ENCODE data around the gene SPEF1. TPM values are rescaled to one million over a fixed set of nuclear protein-coding genes. Genes with fewer than 3 reads are reported as not detected.

Gene SPEF1
- total and polyA plus RNA-seq, 2 of the 13 experiments (the other 11 are each of a cell fraction or from before 2014, with no cell fraction given) = 0.11 to 0.27 TPM

GRCh38 chr20:3767427-3768341 is 13.6 kb downstream of the SPEF1 start, which contains the start of gene ADISSP (continued):
- TF ChIP-seq, protein P1, sequence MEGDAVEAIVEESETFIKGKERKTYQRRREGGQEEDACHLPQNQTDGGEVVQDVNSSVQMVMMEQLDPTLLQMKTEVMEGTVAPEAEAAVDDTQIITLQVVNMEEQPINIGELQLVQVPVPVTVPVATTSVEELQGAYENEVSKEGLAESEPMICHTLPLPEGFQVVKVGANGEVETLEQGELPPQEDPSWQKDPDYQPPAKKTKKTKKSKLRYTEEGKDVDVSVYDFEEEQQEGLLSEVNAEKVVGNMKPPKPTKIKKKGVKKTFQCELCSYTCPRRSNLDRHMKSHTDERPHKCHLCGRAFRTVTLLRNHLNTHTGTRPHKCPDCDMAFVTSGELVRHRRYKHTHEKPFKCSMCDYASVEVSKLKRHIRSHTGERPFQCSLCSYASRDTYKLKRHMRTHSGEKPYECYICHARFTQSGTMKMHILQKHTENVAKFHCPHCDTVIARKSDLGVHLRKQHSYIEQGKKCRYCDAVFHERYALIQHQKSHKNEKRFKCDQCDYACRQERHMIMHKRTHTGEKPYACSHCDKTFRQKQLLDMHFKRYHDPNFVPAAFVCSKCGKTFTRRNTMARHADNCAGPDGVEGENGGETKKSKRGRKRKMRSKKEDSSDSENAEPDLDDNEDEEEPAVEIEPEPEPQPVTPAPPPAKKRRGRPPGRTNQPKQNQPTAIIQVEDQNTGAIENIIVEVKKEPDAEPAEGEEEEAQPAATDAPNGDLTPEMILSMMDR (CRISPR knock-in tag; IDR thresholded peaks at IDR 0.05) = peak; percentile 74
- no peak for TF ChIP-seq RBM22 (optimal IDR thresholded peaks at IDR 0.05; ENCODE audit: low read length)
- TF ChIP-seq MYNN (CRISPR knock-in tag; IDR thresholded peaks at IDR 0.05; ENCODE audit: low read depth) = no peak
- no peak for TF ChIP-seq ZSCAN30 (CRISPR knock-in tag; IDR thresholded peaks at IDR 0.05)
- TF ChIP-seq, protein P2, sequence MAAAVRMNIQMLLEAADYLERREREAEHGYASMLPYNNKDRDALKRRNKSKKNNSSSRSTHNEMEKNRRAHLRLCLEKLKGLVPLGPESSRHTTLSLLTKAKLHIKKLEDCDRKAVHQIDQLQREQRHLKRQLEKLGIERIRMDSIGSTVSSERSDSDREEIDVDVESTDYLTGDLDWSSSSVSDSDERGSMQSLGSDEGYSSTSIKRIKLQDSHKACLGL (CRISPR knock-in tag; IDR thresholded peaks at IDR 0.05) = peak; percentile 97
- TF ChIP-seq NCOR1 (IDR thresholded peaks at IDR 0.05; ENCODE audit: borderline replicate concordance, low read length) = no peak
- no peak; the same call in 1 of the 2 replicates for TF ChIP-seq REXO4 (CRISPR knock-in tag; IDR thresholded peaks at IDR 0.05; ENCODE audit: borderline replicate concordance)
- no peak for TF ChIP-seq NBN (conservative IDR thresholded peaks at IDR 0.05)
- TF ChIP-seq, protein P3, sequence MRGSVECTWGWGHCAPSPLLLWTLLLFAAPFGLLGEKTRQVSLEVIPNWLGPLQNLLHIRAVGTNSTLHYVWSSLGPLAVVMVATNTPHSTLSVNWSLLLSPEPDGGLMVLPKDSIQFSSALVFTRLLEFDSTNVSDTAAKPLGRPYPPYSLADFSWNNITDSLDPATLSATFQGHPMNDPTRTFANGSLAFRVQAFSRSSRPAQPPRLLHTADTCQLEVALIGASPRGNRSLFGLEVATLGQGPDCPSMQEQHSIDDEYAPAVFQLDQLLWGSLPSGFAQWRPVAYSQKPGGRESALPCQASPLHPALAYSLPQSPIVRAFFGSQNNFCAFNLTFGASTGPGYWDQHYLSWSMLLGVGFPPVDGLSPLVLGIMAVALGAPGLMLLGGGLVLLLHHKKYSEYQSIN (CRISPR knock-in tag; IDR thresholded peaks at IDR 0.05; ENCODE audit: borderline replicate concordance) = no peak
- peak; percentile 91 for TF ChIP-seq RAD51 (IDR thresholded peaks at IDR 0.05; ENCODE audit: borderline replicate concordance)
- peak; percentile 99 for TF ChIP-seq MTERF4 (CRISPR knock-in tag; IDR thresholded peaks at IDR 0.05)
- TF ChIP-seq DRAP1 (CRISPR knock-in tag; IDR thresholded peaks at IDR 0.05) = peak; percentile 86
- TF ChIP-seq ZMYM4 (CRISPR knock-in tag; IDR thresholded peaks at IDR 0.05) = peak; percentile 99
- peak; percentile 92; the same call in 1 of the 2 replicates for TF ChIP-seq CREB3 (CRISPR knock-in tag; IDR thresholded peaks at IDR 0.05)
- TF ChIP-seq ZNF549 (CRISPR knock-in tag; IDR thresholded peaks at IDR 0.05) = 0 out of 2 replicates have a peak, but pooled peaks have one; percentile 63
- TF ChIP-seq YEATS4 (CRISPR knock-in tag; IDR thresholded peaks at IDR 0.05; ENCODE audit: borderline replicate concordance) = peak; percentile 92
- TF ChIP-seq THYN1 (CRISPR knock-in tag; IDR thresholded peaks at IDR 0.05; ENCODE audit: borderline replicate concordance, low read depth) = 0 out of 2 replicates have a peak, but pooled peaks have one; percentile 52
- peak; percentile 89; the same call in 1 of the 2 replicates for TF ChIP-seq ZNF274 (CRISPR knock-in tag; IDR thresholded peaks at IDR 0.05)
- peak; percentile 99 for TF ChIP-seq ZNF235 (CRISPR knock-in tag; IDR thresholded peaks at IDR 0.05; ENCODE audit: borderline replicate concordance)
